NCI-H146 treated with DMSO at 0.1 percent for 48 hours (cell line): ENCODE data around the gene LAMC2.

Experiments used
- DNase-seq: peaks from one replicate; lab custom pipeline; 2025; ENCODE audit not compliant: unreplicated experiment; lab: John Stamatoyannopoulos, UW

LAMC2 gene

GRCh38 chr1:183283286-183283685 lies 97.2 kb downstream of the LAMC2 start:
- DNase-seq: no peak

GRCh38 chr1:183284086-183284485 lies 98.0 kb downstream of the LAMC2 start:
- DNase-seq: no peak

- DNase-seq: no peak
These were observed 99.2 kb downstream of the LAMC2 start for GRCh38 chr1:183285256-183285655.

- DNase-seq: no peak
These were observed 99.7 kb downstream of the LAMC2 start for GRCh38 chr1:183285746-183286145.

- no peak for DNase-seq
These were observed 101.2 kb downstream of the LAMC2 start for GRCh38 chr1:183287191-183287675.

GRCh38 chr1:183288583-183288982 lies 102.5 kb downstream of the LAMC2 start:
- no peak for DNase-seq

- DNase-seq: no peak
These were observed 103.0 kb downstream of the LAMC2 start for GRCh38 chr1:183289051-183289496.

GRCh38 chr1:183290628-183291027 lies 104.6 kb downstream of the LAMC2 start:
- no peak for DNase-seq

- no peak for DNase-seq
These were observed 105.2 kb downstream of the LAMC2 start for GRCh38 chr1:183291216-183291762.

- no peak for DNase-seq
These were observed 105.9 kb downstream of the LAMC2 start for GRCh38 chr1:183291802-183292514.

GRCh38 chr1:183293241-183293640 lies 107.2 kb downstream of the LAMC2 start:
- DNase-seq: no peak

- DNase-seq: no peak
These were observed 107.8 kb downstream of the LAMC2 start for GRCh38 chr1:183293876-183294275.
